HG03103 (cell line): ENCODE measurements around the gene ERO1B.

Experiments used
- ATAC-seq: cut with Tn5 transposase; IDR thresholded peaks from one replicate; pipeline ENCODE4 v1.9.1; 2021; ENCODE audit warnings: low read depth; ENCODE audit not compliant: unreplicated experiment

ERO1B gene

GRCh38 chr1:236301080-236301957 lies 19.6 kb upstream of the ERO1B start:
- no peak for ATAC-seq

- no peak for ATAC-seq
These were observed 15.4 kb upstream of the ERO1B start for GRCh38 chr1:236297161-236297560.

- no peak for ATAC-seq
These were observed 10.7 kb upstream of the ERO1B start for GRCh38 chr1:236292425-236292824.

GRCh38 chr1:236289492-236290131 lies 7.9 kb upstream of the ERO1B start:
- ATAC-seq = no peak

GRCh38 chr1:236288620-236288976 lies 6.8 kb upstream of the ERO1B start:
- ATAC-seq = no peak

GRCh38 chr1:236287757-236288619 lies 6.2 kb upstream of the ERO1B start:
- no peak for ATAC-seq

GRCh38 chr1:236287356-236287755 lies 5.6 kb upstream of the ERO1B start:
- no peak for ATAC-seq

- peak; percentile 44 for ATAC-seq
These were observed 2.5 kb upstream of the ERO1B start for GRCh38 chr1:236284291-236284721.

GRCh38 chr1:236282719-236283118 lies 961 bp upstream of the ERO1B start:
- ATAC-seq = no peak

GRCh38 chr1:236282425-236282716 lies 613 bp upstream of the ERO1B start:
- peak; percentile 6 for ATAC-seq

GRCh38 chr1:236281198-236281653 lies 532 bp downstream of the ERO1B start:
- ATAC-seq = peak; percentile 1

GRCh38 chr1:236280438-236281197 lies 1.1 kb downstream of the ERO1B start:
- no peak for ATAC-seq

- ATAC-seq = no peak
These were observed 6.2 kb downstream of the ERO1B start for GRCh38 chr1:236275586-236275985.

- no peak for ATAC-seq
These were observed 6.7 kb downstream of the ERO1B start for GRCh38 chr1:236275061-236275460.

- no peak for ATAC-seq
These were observed 8.4 kb downstream of the ERO1B start for GRCh38 chr1:236273358-236273757.

GRCh38 chr1:236269439-236269838 lies 12.3 kb downstream of the ERO1B start:
- no peak for ATAC-seq

- ATAC-seq = no peak
These were observed 19.9 kb downstream of the ERO1B start for GRCh38 chr1:236261898-236262297.

GRCh38 chr1:236261033-236261432 lies 20.7 kb downstream of the ERO1B start:
- ATAC-seq = no peak

GRCh38 chr1:236259043-236259442 lies 22.7 kb downstream of the ERO1B start:
- no peak for ATAC-seq

- ATAC-seq = no peak
These were observed 23.6 kb downstream of the ERO1B start for GRCh38 chr1:236258114-236258622.
